ENCODE data around the gene HS6ST1. TPM values are rescaled to one million over a fixed set of nuclear protein-coding genes. Genes with fewer than 3 reads are reported as not detected.
A peak's percentile ranks its signal among the peaks of the same experiment; 100 is the strongest.

Gene HS6ST1
- total and polyA plus RNA-seq, 4 donors = 3.0 to 17.4 (median 8.9) TPM

DNA sequence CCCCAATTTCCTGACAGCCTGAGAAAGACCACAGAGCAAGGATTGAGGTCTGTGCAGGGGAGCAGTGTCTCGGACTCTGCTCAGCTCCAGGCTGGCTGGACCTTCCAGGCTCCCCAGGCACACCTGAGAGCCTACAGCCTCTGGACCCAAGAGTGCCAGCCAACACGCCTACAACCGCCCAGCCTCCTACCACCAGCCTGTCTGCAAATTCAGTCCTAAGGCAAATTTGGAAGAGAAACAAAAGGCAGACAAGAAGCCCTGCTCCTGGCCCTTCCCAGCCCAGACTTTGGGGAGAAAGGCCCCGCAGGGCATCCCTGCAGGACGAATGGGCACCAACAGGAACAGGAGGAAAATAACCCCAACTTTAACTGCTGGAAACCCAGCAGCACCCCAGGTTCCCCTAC is 1.9 kb downstream of the HS6ST1 start:
- WGBS, 2 donors = 28 to 35% methylated on average over 5 of the region's 5 CpGs
- H3K27me3 ChIP-seq (ENCODE audit: control insufficient read depth in 1 of 2, insufficient read depth in 2 of 2, low read length in 1 of 2) = no peaks in the 10 kb centered on the region
- ATAC-seq (ENCODE audit: low FRiP score) (no peak), DNase-seq (no peak)
- peak overlapping the region in 1 of 2 donors; percentile 62 for H3K4me3 ChIP-seq (ENCODE audit: low read length in 2 of 2)
- no peaks in the 10 kb centered on the region for H3K36me3 ChIP-seq (ENCODE audit: control insufficient read depth in 1 of 2, insufficient read depth in 2 of 2, low read length in 1 of 2)
- intact Hi-C loops (cut with DNase I) = loop anchor here in 1 of 2 donors (10.0 kb wide), 2 partner anchors 142 to 1558 kb away; no protein-coding TSS in a partner anchor
- H3K27ac ChIP-seq (ENCODE audit: low read depth in 1 of 2, low read length in 2 of 2) = no peak overlapping the region
- no peaks in the 10 kb centered on the region for H3K9me3 ChIP-seq (ENCODE audit: control insufficient read depth, low read length)
- H3K4me1 ChIP-seq (ENCODE audit: control insufficient read depth in 1 of 2, insufficient read depth in 2 of 2, low read length in 2 of 2) = no peaks in the 10 kb centered on the region

DNA sequence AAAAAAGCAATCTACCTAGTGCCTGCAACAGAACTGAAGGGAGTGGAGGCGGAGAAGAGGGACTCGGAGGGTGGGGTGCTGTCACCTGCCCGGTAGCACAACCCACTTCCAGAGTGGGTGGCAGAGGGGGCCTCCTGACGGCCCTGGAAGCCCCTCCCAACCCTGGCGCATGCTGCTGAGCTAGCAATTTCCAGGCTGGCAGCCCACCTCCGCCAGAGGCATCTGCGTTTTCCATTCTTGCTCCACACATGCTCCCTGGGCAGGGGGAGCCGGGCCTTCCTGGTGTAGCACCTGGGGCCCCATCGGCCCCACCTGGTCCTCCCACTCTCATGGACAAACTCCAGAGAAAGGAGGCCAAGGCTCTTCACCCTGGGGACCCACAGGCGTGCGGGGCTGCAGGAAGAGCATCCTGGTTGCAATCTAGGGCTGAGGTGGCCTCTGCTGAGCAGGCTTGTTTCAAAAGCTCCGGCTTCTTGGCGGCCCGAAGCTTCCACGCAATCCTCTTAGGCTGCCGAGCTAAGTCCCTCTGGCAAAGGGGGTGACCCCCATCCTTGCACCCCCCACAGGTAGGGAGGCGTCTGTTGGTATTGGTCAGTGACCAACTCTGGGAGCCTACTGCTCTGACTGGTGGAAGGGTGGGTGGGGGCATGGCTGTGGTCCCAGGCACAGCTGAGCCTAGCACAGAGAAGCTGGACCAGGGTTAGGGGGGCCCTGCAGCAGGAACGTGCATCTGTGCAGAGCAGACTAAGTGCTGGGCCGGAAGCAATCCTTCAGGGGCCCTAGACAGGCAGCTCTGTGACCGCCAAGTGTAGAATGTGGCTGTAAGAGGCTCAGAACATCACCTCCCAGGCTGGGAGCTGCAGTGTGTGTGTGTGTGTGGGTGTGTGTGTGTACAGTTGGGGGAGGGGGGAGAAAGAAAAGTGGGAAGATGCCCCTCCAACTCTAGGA is 2.6 kb downstream of the HS6ST1 start:
- intact Hi-C loops (cut with DNase I) = loop anchor here in 1 of 2 donors (10.0 kb wide), 2 partner anchors 141 to 1559 kb away; no protein-coding TSS in a partner anchor
- Histone ChIP-seq H3K4me3 (ENCODE audit: low read length in 2 of 2) (no peak overlapping the region), H3K4me1 (ENCODE audit: control insufficient read depth in 1 of 2, insufficient read depth in 2 of 2, low read length in 2 of 2) (no peaks in the 10 kb centered on the region), H3K27me3 (ENCODE audit: control insufficient read depth in 1 of 2, insufficient read depth in 2 of 2, low read length in 1 of 2) (no peaks in the 10 kb centered on the region), H3K9me3 (ENCODE audit: control insufficient read depth, low read length) (no peaks in the 10 kb centered on the region), H3K27ac (ENCODE audit: low read depth in 1 of 2, low read length in 2 of 2) (no peak overlapping the region), H3K36me3 (ENCODE audit: control insufficient read depth in 1 of 2, insufficient read depth in 2 of 2, low read length in 1 of 2) (no peaks in the 10 kb centered on the region)
- ATAC-seq (ENCODE audit: low FRiP score) (no peak), DNase-seq (peak in 1 of 2 donors; percentile 43)
- 72 to 78% methylated on average over 20 of the region's 20 CpGs for WGBS, 2 donors

DNA sequence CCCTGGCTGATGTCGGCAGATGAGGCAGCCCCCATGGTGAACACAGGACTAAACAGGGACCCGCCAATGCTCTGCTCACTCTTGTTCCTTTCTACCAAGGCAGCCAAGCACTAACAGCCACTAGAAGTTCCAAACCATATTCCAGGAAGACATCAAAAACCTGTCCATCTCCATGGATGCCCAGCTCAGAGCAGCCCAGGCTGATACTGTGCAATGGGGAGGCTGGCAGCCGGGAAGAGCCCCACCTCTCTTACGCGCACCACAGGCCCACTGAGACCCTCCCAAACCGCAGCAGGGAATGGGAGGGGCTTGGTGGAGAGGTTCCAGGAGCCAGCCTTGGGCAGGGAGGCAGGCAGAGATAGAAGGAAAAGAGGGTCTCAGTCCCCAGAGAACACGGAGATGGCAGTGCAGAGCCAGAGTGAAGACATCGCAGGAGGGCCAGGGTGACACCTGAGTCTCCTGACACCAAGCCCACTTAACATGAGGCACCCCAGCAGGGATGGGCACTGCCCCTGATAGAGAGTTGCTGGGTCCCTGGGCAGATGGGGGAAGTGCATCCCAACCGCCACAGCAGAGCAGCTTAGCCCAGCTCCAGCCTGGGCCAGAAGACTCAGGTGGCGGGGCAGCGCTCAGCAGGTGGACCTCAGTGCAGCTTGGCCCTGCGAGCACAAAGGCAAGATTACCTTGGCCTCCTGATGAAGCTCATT is 3.4 kb downstream of the HS6ST1 start:
- intact Hi-C loops (cut with DNase I) = loop anchor here in 1 of 2 donors (10.0 kb wide), 2 partner anchors 140 to 1560 kb away; no protein-coding TSS in a partner anchor
- Histone ChIP-seq H3K9me3 (ENCODE audit: control insufficient read depth, low read length) (no peaks in the 10 kb centered on the region), H3K27me3 (ENCODE audit: control insufficient read depth in 1 of 2, insufficient read depth in 2 of 2, low read length in 1 of 2) (no peaks in the 10 kb centered on the region), H3K36me3 (ENCODE audit: control insufficient read depth in 1 of 2, insufficient read depth in 2 of 2, low read length in 1 of 2) (no peaks in the 10 kb centered on the region), H3K4me3 (ENCODE audit: low read length in 2 of 2) (no peak overlapping the region), H3K4me1 (ENCODE audit: control insufficient read depth in 1 of 2, insufficient read depth in 2 of 2, low read length in 2 of 2) (no peaks in the 10 kb centered on the region), H3K27ac (ENCODE audit: low read depth in 1 of 2, low read length in 2 of 2) (no peak overlapping the region)
- ATAC-seq (ENCODE audit: low FRiP score) (no peak), DNase-seq (peak in 1 of 2 donors; percentile 32)
- WGBS, 2 donors = 87 to 90% methylated on average over 12 of the region's 12 CpGs

DNA sequence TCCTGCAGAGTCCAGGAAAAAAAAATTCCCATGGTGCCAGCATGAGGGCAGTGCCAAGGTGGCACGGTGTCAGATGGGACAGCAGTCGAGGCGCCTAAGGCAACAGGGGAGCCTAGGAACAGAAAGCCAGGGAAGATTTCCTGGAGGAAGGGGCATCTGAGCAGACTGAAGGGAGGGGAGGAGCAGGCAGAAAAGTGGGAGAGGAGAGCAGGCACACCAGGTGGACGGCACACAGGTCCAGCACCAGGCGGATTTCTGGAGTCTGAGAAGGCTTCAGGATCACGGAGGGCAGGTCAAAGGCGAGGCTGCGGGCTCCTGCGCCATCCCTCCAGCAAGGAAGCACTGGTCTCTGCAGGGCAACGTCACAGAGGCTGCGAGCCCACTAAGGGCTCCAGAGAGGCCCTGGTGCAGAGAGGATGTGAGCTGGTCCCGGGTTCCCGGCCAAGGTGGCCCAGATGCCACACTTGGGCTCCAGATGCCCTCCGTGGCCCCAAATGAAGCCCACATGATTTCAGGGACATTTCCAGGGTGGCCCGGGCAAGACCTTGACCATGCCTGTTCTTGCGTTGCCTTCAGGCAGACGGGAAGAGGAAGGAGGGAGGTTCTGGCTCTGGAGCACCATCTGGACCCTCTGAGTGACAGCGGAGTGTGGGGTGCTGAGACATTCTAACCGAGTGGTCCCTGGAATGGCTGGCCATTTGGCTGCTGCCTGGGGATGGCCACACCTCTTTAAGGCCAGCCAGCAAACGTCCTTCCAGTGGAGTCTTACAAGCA is 4.1 kb downstream of the HS6ST1 start:
- no peak for ATAC-seq (ENCODE audit: low FRiP score)
- no peaks in the 10 kb centered on the region for H3K36me3 ChIP-seq (ENCODE audit: control insufficient read depth in 1 of 2, insufficient read depth in 2 of 2, low read length in 1 of 2)
- 78 to 79% methylated on average over 20 of the region's 20 CpGs for WGBS, 2 donors
- DNase-seq = peak in 1 of 2 donors; percentile 36
- H3K4me3 ChIP-seq (ENCODE audit: low read length in 2 of 2) = no peak overlapping the region
- H3K9me3 ChIP-seq (ENCODE audit: control insufficient read depth, low read length) = no peaks in the 10 kb centered on the region
- no peak overlapping the region for H3K27ac ChIP-seq (ENCODE audit: low read depth in 1 of 2, low read length in 2 of 2)
- no peaks in the 10 kb centered on the region for H3K4me1 ChIP-seq (ENCODE audit: control insufficient read depth in 1 of 2, insufficient read depth in 2 of 2, low read length in 2 of 2)
- intact Hi-C loops (cut with DNase I) = loop anchor here in 1 of 2 donors (10.0 kb wide), 2 partner anchors 140 to 1560 kb away; no protein-coding TSS in a partner anchor
- H3K27me3 ChIP-seq (ENCODE audit: control insufficient read depth in 1 of 2, insufficient read depth in 2 of 2, low read length in 1 of 2) = no peaks in the 10 kb centered on the region

DNA sequence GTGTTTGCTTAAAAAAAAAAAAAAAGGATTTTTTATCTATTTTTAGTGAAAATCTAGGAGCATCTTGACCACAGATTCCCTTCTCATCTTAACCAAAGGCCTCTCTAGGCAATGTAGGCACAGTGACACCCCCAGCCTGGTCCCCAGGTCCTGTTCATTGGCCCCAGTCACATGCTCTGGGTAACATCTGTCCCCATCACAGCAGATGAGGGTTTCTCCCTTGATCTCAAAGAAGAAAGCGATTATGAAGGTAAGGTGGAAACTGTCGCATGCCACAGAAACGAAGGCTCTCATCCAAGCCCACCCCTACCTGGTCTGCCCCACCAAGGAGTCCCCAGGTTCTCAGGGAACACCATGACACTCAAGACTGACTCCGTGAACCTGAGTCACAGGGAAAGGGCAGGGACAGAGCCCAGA is 4.7 kb downstream of the HS6ST1 start:
- ATAC-seq (ENCODE audit: low FRiP score) = no peak
- no peaks in the 10 kb centered on the region for H3K36me3 ChIP-seq (ENCODE audit: control insufficient read depth in 1 of 2, insufficient read depth in 2 of 2, low read length in 1 of 2)
- no peak overlapping the region for H3K27ac ChIP-seq (ENCODE audit: low read depth in 1 of 2, low read length in 2 of 2)
- DNase-seq = no peak
- H3K4me1 ChIP-seq (ENCODE audit: control insufficient read depth in 1 of 2, insufficient read depth in 2 of 2, low read length in 2 of 2) = no peaks in the 10 kb centered on the region
- intact Hi-C loops (cut with DNase I) = loop anchor here in 1 of 2 donors (10.0 kb wide), 2 partner anchors 139 to 1561 kb away; no protein-coding TSS in a partner anchor
- H3K9me3 ChIP-seq (ENCODE audit: control insufficient read depth, low read length) = no peaks in the 10 kb centered on the region
- 64 to 77% methylated on average over 4 of the region's 4 CpGs for WGBS, 2 donors
- H3K27me3 ChIP-seq (ENCODE audit: control insufficient read depth in 1 of 2, insufficient read depth in 2 of 2, low read length in 1 of 2) = no peaks in the 10 kb centered on the region
- H3K4me3 ChIP-seq (ENCODE audit: low read length in 2 of 2) = no peak overlapping the region

DNA sequence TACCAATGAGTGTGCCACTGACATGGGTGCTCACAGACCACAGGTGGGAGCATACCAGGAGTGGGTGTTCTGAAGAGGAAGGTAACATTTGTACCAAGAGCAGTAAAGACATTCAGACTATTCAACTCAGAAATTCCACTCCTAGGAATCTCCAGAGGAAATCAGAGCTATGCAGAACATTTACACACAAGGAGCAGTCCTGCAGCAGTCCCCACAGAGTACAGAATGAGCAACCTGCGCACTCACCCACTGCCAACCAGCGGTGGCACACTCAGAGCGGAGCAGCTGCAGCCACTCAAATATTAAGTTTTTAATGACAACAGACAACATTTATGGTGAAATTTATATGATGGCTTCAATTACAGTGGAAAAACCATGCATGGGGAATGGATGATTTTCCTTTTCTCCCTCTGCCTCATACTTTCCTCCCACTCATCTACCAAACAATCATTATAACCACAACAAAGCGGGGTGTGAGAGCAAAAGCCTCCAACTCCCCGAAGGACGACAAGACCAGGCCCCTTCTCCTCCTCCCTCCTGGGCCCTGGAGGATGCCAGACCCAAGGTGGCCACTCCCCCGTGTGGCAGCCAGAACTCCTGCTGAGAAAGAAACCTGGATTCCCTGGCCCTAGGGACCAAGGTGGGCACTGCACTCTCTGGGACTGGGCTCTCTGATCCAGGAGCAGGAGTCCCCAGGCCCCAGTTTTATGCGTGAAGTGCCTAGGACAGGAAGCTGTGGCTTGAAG is 5.4 kb downstream of the HS6ST1 start:
- ATAC-seq (ENCODE audit: low FRiP score) (no peak), DNase-seq (no peak)
- Histone ChIP-seq H3K27ac (ENCODE audit: low read depth in 1 of 2, low read length in 2 of 2) (no peak overlapping the region), H3K4me3 (ENCODE audit: low read length in 2 of 2) (no peak overlapping the region), H3K9me3 (ENCODE audit: control insufficient read depth, low read length) (no peaks in the 10 kb centered on the region), H3K4me1 (ENCODE audit: control insufficient read depth in 1 of 2, insufficient read depth in 2 of 2, low read length in 2 of 2) (no peaks in the 10 kb centered on the region), H3K36me3 (ENCODE audit: control insufficient read depth in 1 of 2, insufficient read depth in 2 of 2, low read length in 1 of 2) (no peaks in the 10 kb centered on the region), H3K27me3 (ENCODE audit: control insufficient read depth in 1 of 2, insufficient read depth in 2 of 2, low read length in 1 of 2) (no peaks in the 10 kb centered on the region)
- WGBS, 2 donors = 66 to 75% methylated on average over 8 of the region's 8 CpGs
- intact Hi-C loops (cut with DNase I) = loop anchor here in 1 of 2 donors (10.0 kb wide), 2 partner anchors 138 to 1562 kb away; no protein-coding TSS in a partner anchor

DNA sequence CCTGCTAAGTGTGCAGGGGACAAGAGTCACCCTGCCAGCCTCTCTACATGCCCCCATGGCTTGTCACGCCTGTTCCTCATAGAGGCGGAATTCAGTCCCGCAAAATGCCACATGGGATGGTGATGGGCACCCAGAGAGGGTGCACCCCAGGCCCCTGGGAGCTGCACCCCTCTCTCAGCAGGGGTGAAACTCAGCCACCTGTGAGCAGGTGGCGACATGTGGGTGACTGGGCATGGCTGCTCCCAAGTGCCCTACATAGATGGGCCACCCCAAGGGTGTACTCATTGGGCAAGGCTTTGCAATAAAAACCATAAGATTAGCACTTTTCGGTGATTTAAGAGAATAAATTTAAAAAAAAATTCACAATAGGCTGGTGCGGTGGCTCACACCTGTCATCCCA is 6.3 kb downstream of the HS6ST1 start:
- Histone ChIP-seq H3K9me3 (ENCODE audit: control insufficient read depth, low read length) (no peaks in the 10 kb centered on the region), H3K36me3 (ENCODE audit: control insufficient read depth in 1 of 2, insufficient read depth in 2 of 2, low read length in 1 of 2) (no peaks in the 10 kb centered on the region), H3K4me3 (ENCODE audit: low read length in 2 of 2) (no peak overlapping the region), H3K27ac (ENCODE audit: low read depth in 1 of 2, low read length in 2 of 2) (no peak overlapping the region), H3K27me3 (ENCODE audit: control insufficient read depth in 1 of 2, insufficient read depth in 2 of 2, low read length in 1 of 2) (no peaks in the 10 kb centered on the region), H3K4me1 (ENCODE audit: control insufficient read depth in 1 of 2, insufficient read depth in 2 of 2, low read length in 2 of 2) (no peaks in the 10 kb centered on the region)
- intact Hi-C loops (cut with DNase I) = loop anchor here in 1 of 2 donors (10.0 kb wide), 2 partner anchors 138 to 1562 kb away; no protein-coding TSS in a partner anchor
- no peak for DNase-seq
- ATAC-seq (ENCODE audit: low FRiP score) = no peak
- WGBS, 2 donors = 98 to 99% methylated on average over 6 of the region's 6 CpGs

Measured in aorta (tissue), 5 donors.